Peyer's patch (tissue), 4 donors: Measurements from ENCODE around the gene CDKN2D. TPM values are rescaled to one million over a fixed set of nuclear protein-coding genes. Genes with fewer than 3 reads are reported as not detected.
A peak's percentile ranks its signal among the peaks of the same experiment; 100 is the strongest.
"Not testable (repeated sequence)": the region's sequence is repeated elsewhere in the genome, so short reads cannot be mapped to it uniquely, and the experiment has no call there.

Source experiments
- DNase-seq, 3 donors: peaks; one replicate each; pipeline ENCODE4 v3.0.0-alpha.2; 2017 to 2019
- H3K27ac ChIP-seq, 4 donors: fragments of 200-600 bp; sonication (generic); one replicate each; pipeline ENCODE4 v1.5.1; 2016 to 2019
- H3K27me3 ChIP-seq, 2 donors: fragments of 200-600 bp; sonication (generic); one replicate each; pipeline ENCODE4 v1.5.1; 2019
- H3K36me3 ChIP-seq, 3 donors: fragments of 200-600 bp; sonication (generic); one replicate each; pipeline ENCODE4 v1.5.1; 2016 to 2019
- H3K4me1 ChIP-seq, 4 donors: fragments of 200-600 bp; sonication (generic); one replicate each; pipeline ENCODE4 v1.5.1; 2016 to 2019
- H3K4me3 ChIP-seq, 4 donors: fragments of 200-600 bp; sonication (generic); 1 replicate in 3 of 4; 2 replicates in 1 of 4; pipeline ENCODE4 v1.5.1; 2016 to 2019; ENCODE audit warnings: mild to moderate bottlenecking in 1 of 4
- H3K9me3 ChIP-seq, 4 donors: fragments of 200-600 bp; sonication (generic); one replicate each; pipeline ENCODE4 v1.5.1; 2016 to 2019; ENCODE audit warnings: mild to moderate bottlenecking in 1 of 4
- POLR2A ChIP-seq, 2 donors: fragments of 450-650 bp; IDR thresholded peaks; one replicate each; pipeline ENCODE4 v1.5.1; 2017; ENCODE audit warnings: antibody characterized with exemption in 2 of 2, mild to moderate bottlenecking in 2 of 2, moderate library complexity in 2 of 2
- total RNA-seq, 4 donors: library from RNA; depleted of rRNA; stranded (reverse); fragments of >200 nt; gene quantifications; one replicate each; pipeline ENCODE4 v1.1.0, GENCODE V29; 2016
- TF ChIP-seq, protein P1 (sequence below), 6 experiments: fragments of 450-650 bp in 4 of 6; fragments of 200-600 bp in 2 of 6; sonication (generic) in 1 of 6; IDR thresholded peaks; one replicate each; pipeline ENCODE4 v1.5.1; 2017 to 2019; ENCODE audit warnings: antibody characterized with exemption in 6 of 6, mild to moderate bottlenecking in 3 of 6, moderate library complexity in 1 of 6

CDKN2D gene
- total RNA-seq, 4 donors from 2014 or later = 3.3 to 7.7 (median 6.4) TPM

DNA sequence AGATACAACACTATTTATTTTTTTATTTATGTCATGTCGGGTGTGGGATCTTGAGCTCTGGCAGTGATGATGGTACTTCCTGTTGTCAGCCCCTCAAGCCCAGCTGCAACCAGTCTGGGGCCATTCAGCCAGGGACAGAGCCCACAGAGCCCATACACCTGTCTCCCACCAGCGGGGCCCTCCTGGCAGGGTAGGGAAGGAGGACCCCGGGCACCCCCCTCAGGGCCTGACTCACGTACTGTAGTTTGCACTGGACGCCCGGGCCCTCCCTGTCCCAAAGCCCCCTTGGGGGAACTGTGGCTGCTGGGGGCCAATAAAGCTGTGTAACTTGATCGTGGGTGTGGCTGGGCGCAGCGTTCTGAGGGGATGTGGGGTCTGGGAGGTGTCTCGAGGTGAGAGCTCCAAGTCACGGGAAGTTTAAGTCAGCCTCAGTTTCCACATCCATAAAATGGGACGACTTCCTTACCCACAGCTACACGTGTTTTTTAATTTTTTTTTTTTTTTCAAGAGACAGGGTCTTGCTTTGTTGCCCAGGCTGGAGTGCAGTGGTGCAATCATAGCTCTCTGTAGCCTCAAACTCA lies 15.6 kb downstream of the CDKN2D start:
- TF ChIP-seq, protein P1, sequence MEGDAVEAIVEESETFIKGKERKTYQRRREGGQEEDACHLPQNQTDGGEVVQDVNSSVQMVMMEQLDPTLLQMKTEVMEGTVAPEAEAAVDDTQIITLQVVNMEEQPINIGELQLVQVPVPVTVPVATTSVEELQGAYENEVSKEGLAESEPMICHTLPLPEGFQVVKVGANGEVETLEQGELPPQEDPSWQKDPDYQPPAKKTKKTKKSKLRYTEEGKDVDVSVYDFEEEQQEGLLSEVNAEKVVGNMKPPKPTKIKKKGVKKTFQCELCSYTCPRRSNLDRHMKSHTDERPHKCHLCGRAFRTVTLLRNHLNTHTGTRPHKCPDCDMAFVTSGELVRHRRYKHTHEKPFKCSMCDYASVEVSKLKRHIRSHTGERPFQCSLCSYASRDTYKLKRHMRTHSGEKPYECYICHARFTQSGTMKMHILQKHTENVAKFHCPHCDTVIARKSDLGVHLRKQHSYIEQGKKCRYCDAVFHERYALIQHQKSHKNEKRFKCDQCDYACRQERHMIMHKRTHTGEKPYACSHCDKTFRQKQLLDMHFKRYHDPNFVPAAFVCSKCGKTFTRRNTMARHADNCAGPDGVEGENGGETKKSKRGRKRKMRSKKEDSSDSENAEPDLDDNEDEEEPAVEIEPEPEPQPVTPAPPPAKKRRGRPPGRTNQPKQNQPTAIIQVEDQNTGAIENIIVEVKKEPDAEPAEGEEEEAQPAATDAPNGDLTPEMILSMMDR (IDR thresholded peaks at IDR 0.05) = no peak
- TF ChIP-seq POLR2A (IDR thresholded peaks at IDR 0.05) = no peak
- Histone ChIP-seq H3K4me1 (peaks cover 0 to 41% (median 29%) of the 10 kb centered on the region in 4 donors), H3K36me3 (peaks cover 0 to 94% (median 0%) of the 10 kb centered on the region in 3 donors), H3K9me3 (no peaks in the 10 kb centered on the region), H3K27ac (peak overlapping the region; percentile 55 to 84 (median 70)), H3K4me3 (no peak overlapping the region), H3K27me3 (no peaks in the 10 kb centered on the region)
- DNase-seq = no peak

DNA sequence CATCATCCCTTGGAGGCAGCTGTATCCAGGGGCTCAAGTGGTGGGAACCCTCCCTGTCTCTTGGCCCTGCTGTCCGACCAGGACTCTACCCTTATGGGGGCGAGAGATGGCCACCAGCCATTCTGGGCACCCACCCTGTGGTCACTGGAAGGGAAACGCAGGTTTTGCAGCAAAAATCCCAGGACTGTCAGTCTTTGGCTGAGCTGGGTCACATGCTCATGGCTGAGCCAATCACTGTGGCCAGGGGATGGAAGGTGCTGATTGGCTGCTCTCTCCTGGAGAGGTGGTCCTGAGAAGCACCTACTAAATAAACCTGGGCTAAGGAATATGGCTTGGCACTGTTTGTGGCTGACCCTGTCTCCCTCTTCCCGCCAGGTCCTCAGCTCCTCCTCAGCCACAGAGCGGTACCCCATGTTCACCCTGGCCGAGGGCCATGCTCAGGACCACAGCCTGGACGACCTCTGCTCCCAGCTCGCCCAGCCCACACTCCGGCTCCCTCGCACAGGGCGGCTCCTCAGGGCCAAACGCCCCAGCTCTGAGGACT lies 16.2 kb downstream of the CDKN2D start:
- Histone ChIP-seq H3K4me3 (no peak overlapping the region), H3K9me3 (no peaks in the 10 kb centered on the region), H3K4me1 (peaks cover 0 to 41% (median 29%) of the 10 kb centered on the region in 4 donors), H3K27ac (peak overlapping the region; percentile 55 to 84 (median 70)), H3K27me3 (no peaks in the 10 kb centered on the region), H3K36me3 (peaks cover 0 to 94% (median 0%) of the 10 kb centered on the region in 3 donors)
- TF ChIP-seq, protein P1 (IDR thresholded peaks at IDR 0.05) = no peak
- TF ChIP-seq POLR2A (IDR thresholded peaks at IDR 0.05) = no peak
- DNase-seq = peak in 2 of 3 donors; percentile 63 to 77

DNA sequence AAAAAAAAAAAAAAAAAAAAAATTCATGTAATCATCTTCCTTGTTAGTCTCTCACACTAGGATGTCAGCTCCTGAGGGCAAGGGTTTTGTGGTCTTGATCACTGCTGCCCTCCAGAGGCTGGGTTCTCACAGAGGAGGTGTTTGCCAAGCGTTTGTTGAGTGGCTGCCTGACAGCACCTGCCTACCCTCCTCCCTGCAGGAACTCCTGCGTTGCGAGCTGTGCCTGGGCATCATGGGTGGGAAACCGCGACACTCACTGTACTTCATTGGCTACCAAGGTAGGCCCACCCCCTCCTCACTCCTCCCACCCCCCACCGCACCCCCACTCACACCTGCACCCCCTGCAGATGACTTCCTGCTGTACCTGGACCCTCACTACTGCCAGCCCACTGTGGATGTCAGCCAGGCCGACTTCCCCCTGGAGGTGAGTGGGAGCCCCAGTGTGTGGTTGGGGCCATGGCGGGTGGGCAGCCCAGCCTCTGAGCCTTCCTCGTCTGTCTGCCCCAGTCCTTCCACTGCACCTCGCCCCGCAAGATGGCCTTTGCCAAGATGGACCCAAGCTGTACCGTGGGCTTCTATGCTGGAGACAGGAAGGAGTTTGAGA lies 17.0 kb downstream of the CDKN2D start:
- Histone ChIP-seq H3K27ac (peak overlapping the region; percentile 55 to 84 (median 70)), H3K9me3 (no peaks in the 10 kb centered on the region), H3K36me3 (peaks cover 0 to 93% (median 0%) of the 10 kb centered on the region in 3 donors), H3K4me3 (no peak overlapping the region), H3K27me3 (no peaks in the 10 kb centered on the region), H3K4me1 (peaks cover 0 to 41% (median 29%) of the 10 kb centered on the region in 4 donors)
- TF ChIP-seq POLR2A (IDR thresholded peaks at IDR 0.05) = no peak
- TF ChIP-seq, protein P1 (IDR thresholded peaks at IDR 0.05) = peak in 3 of 6 experiments; percentile 20 to 40 (median 33)
- DNase-seq = no peak

DNA sequence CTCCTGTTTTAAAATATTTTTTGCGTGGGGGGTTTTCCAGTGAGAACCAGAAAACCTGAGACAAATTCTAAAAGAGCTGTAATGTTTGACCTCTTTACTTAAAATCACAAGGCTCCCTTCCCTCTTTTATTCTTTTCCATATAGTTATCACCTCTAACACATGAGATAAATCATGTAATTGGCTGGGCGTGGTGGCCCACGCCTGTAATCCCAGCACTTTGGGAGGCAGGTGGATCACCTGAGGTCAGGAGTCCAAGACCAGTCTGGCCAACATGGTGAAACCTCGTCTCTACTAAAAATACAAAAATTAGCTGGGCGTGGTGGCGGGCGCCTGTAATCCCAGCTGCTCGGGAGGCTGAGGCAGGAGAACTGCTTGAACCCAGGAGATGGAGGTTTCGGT lies 17.8 kb downstream of the CDKN2D start:
- DNase-seq, H3K4me3 ChIP-seq, H3K27me3 ChIP-seq, H3K9me3 ChIP-seq: not testable (repeated sequence)
- Histone ChIP-seq H3K4me1 (peaks cover 0 to 44% (median 29%) of the 10 kb centered on the region in 4 donors), H3K27ac (peak overlapping the region in 3 of 4 donors; percentile 5 to 39 (median 5)), H3K36me3 (peaks cover 0 to 94% (median 0%) of the 10 kb centered on the region in 3 donors)

DNA sequence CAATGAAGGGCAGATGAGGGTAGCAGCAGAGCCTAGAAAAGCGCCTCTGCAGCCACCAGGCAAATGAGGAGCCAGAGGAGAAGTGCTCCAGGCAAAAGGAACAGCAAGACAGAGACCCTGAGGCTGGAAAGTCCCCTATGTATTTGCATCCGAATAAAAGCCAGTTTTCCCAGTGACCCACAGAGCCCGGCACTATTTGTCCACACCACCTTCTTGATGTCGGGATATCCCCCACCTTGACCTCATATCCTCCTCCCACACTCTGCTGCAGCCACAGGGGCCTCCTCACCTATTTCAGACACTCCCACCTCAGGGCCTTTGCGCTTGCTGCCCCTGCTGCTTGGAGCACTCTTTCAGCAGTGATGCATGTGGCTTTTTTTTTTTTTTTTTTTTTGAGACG lies 18.4 kb downstream of the CDKN2D start:
- DNase-seq = no peak
- Histone ChIP-seq H3K27ac (no peak overlapping the region), H3K9me3 (no peaks in the 10 kb centered on the region), H3K4me3 (no peak overlapping the region), H3K4me1 (peaks cover 0 to 50% (median 29%) of the 10 kb centered on the region in 4 donors), H3K27me3 (no peaks in the 10 kb centered on the region), H3K36me3 (peaks cover 0 to 95% (median 0%) of the 10 kb centered on the region in 3 donors)
- no peak for TF ChIP-seq POLR2A (IDR thresholded peaks at IDR 0.05)
- TF ChIP-seq, protein P1 (IDR thresholded peaks at IDR 0.05) = no peak

DNA sequence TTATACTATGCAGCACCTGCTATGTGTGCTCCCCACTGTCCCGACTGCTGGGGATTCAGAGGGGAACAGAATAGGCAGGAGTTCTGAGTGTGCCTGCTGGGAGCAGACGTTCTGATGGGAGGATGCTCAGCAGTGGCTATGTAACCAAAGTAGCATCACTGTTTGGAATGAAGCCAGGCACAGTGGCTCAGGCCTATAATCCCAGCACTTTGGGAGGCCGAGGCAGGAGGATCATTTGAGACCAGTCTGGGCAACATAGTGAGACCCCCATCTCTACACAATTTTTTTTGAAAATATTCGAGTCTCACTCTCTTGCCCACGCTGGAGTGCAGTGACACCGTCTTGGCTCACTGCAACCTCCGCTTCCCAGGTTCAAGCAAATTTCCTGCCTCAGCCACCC lies 19.0 kb downstream of the CDKN2D start:
- H3K4me1 ChIP-seq = peaks cover 0 to 57% (median 32%) of the 10 kb centered on the region in 4 donors
- H3K36me3 ChIP-seq = peaks cover 0 to 90% (median 0%) of the 10 kb centered on the region in 3 donors
- H3K9me3 ChIP-seq = no peaks in the 10 kb centered on the region
- no peak overlapping the region for H3K27ac ChIP-seq
- no peak overlapping the region for H3K4me3 ChIP-seq
- TF ChIP-seq, protein P1 (IDR thresholded peaks at IDR 0.05) = no peak
- TF ChIP-seq POLR2A (IDR thresholded peaks at IDR 0.05) = no peak
- H3K27me3 ChIP-seq = no peaks in the 10 kb centered on the region
- DNase-seq = no peak
